ENCODE measurements around the gene UCK1. TPM values are rescaled to one million over a fixed set of nuclear protein-coding genes. Genes with fewer than 3 reads are reported as not detected.

The UCK1 gene
- total RNA-seq (2014; rRNA removed; shearing (Covaris generic); ENCODE audit: low replicate concordance) = 30.8 and 36.5 TPM in 2 replicates

- peak; percentile 64 for DNase-seq (ENCODE audit: low read depth)
- in situ Hi-C loops (cut with HindIII; ENCODE audit: low pct_unique_long_range_greater_than_20kb, low sequenced_read_pairs) = no loop called here
These were observed at the start of gene UCK1 for GRCh38 chr9:131530920-131531832. UCK1 (minus strand) TSS chr9:131531263; CDS start chr9:131531174, 89 bp downstream.

DNA sequence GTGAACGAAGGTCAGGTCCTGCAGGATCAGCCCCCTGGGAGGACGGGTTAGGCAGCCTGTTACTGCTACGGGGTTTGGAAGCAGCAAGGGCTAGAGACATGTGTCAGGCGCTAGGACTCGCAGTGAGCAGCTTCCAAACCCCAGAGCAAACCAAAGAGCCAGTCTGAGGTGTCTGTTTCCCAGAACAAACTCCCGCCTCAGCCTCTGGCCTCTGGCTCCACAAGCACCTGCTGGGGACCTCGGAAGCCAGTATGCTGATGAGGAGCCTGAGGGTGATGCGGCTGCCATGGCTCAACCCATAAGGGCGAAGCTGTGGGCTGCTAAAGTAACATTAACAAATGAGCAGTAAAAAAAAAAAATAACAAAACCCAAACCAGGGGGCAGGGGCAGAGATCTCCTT is 49.3 kb upstream of the UCK1 start:
- no peak for DNase-seq (ENCODE audit: low read depth)
- in situ Hi-C loops (cut with HindIII; ENCODE audit: low pct_unique_long_range_greater_than_20kb, low sequenced_read_pairs) = no loop called here

DNA sequence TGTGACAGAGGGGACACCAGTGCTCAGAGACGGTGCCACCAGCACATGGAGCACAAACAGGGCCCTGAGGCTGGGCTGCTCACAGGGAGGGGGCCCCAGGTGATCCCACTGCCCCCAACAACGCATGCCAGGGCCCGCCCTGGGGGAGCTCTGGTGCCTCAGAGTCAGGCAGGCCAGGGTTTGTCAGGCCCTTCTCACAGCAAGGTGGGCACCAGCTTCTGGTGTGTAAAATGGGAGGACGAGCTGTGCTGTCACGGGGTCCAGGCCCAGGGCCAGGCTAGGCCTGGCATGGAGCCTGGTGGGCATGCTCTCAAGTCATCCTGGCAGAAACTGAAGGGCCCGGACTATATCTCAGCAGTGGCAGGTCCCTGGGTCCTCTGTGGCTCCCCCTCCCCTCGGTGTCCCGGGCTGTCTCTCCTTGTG is 48.7 kb upstream of the UCK1 start:
- in situ Hi-C loops (cut with HindIII; ENCODE audit: low pct_unique_long_range_greater_than_20kb, low sequenced_read_pairs) = no loop called here
- no peak for DNase-seq (ENCODE audit: low read depth)

- DNase-seq (ENCODE audit: low read depth) = no peak
- in situ Hi-C loops (cut with HindIII; ENCODE audit: low pct_unique_long_range_greater_than_20kb, low sequenced_read_pairs) = no loop called here
These were observed 47.9 kb upstream of the UCK1 start for GRCh38 chr9:131578731-131579504.

GRCh38 chr9:131578021-131578420 is 47.0 kb upstream of the UCK1 start:
- in situ Hi-C loops (cut with HindIII; ENCODE audit: low pct_unique_long_range_greater_than_20kb, low sequenced_read_pairs) = no loop called here
- no peak for DNase-seq (ENCODE audit: low read depth)

DNA sequence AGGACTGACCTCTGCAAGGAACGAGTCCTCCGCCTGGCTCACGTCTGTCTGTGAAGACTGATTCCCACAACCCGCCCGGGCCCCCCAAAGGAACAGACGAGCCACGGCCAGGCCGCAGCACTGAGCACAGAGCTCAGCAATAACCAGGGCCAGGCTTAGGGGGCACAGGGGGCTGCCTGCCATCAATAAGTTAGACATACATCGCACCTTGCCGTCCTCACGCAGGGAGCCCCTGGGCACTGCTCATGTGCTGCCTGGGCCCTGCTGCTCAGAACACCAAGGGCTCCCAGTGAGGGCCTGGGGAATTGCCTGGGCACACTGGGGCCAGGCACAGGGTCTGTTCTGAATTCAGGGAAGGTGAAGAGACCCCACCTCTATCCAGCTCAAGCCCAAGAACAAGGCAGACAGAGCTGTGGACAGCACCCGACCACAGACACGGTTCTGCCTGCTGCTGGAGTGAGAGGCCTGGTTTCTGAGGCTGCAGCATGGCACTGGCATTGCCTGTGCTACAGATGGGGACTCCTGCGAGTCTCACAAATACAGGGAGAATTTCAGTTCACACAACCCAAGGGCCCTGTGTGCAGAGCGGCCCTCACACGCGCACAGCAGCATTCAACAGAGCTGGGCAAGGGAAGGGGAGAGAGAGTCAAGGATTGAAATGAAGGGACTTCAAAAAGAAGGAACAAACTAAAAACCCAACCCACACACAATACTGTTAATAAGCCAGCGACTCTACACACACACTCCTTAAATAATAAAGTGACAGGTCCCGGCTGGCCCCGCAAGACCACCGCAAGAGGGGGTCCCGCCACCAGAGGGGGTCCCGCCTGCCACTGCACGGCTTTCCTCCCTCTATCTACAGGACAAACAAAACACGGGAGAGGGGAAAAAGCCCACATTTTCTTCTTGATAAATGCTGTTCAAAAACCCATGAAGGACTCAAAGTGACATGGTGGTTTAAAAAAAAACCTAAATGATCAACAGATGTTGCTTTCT is 46.2 kb upstream of the UCK1 start:
- in situ Hi-C loops (cut with HindIII; ENCODE audit: low pct_unique_long_range_greater_than_20kb, low sequenced_read_pairs) = no loop called here
- DNase-seq (ENCODE audit: low read depth) = no peak

GRCh38 chr9:131575946-131576853 is 45.1 kb upstream of the UCK1 start:
- in situ Hi-C loops (cut with HindIII; ENCODE audit: low pct_unique_long_range_greater_than_20kb, low sequenced_read_pairs) = no loop called here

GRCh38 chr9:131574730-131575640 is 43.9 kb upstream of the UCK1 start:
- DNase-seq (ENCODE audit: low read depth) = no peak
- in situ Hi-C loops (cut with HindIII; ENCODE audit: low pct_unique_long_range_greater_than_20kb, low sequenced_read_pairs) = no loop called here

More at GRCh38 chr9:131575946-131576853, 45.1 kb upstream of the UCK1 start:
- no peak for DNase-seq (ENCODE audit: low read depth)

DNA sequence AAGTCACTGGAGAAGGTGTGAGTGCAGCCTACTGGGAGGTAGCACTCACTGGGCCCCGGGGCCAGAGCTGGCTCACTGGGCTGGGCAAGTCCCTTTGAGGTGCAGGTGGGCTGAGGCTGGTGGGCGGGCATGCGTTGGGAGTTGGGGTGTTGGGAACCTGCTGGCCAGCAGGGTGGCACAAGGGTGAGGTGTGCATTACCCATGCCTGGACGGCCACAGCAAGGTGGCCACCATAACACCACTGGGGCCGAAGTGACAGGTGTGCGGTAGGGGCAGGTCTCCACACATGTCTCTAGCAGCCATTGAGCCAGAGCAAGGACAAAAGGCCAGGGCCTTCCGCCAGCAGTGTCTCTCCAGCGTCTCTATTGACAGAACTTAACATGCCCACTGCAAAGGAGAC is 36.8 kb upstream of the UCK1 start:
- in situ Hi-C loops (cut with HindIII; ENCODE audit: low pct_unique_long_range_greater_than_20kb, low sequenced_read_pairs) = no loop called here
- DNase-seq (ENCODE audit: low read depth) = no peak

DNA sequence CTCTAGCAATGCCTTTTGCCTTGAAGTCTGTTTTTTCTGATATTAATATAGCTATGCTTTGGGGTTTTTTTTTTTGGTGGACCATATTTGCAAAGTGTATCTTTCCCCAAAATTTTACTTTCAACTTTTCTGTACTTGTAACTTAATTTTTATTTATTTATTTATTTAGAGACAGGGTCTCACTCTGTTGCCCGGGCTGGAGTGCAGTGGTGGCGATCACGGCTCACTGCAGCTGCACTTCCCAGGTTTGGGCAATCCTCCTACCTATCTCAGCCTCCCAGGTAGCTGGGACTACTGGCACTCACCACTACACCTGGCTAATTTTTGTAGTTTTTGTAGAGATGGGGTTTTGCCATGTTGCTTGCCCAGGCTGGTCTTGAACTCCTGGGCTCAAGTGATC is 35.1 kb upstream of the UCK1 start:
- in situ Hi-C loops (cut with HindIII; ENCODE audit: low pct_unique_long_range_greater_than_20kb, low sequenced_read_pairs) = no loop called here
- no peak for DNase-seq (ENCODE audit: low read depth)

DNA sequence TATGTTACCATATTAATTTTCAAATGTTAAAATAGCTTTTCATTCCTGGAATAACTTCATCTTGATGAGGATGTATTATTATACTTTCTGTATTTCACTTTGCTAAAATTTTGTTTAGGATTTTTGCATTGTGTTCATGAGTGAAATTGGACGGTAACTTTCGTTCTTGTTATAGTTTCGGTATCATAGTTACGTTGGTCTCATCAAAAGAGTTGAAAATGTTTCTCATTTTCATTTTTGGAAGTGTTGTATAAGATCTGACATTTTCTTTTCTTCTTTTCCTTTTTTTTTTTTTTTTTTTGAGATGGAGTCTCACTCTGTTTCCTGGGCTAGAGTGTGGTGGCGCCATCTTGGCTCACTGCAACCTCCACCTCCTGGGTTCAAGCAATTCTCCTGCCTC is 34.3 kb upstream of the UCK1 start:
- DNase-seq (ENCODE audit: low read depth) = no peak
- in situ Hi-C loops (cut with HindIII; ENCODE audit: low pct_unique_long_range_greater_than_20kb, low sequenced_read_pairs) = no loop called here

DNA sequence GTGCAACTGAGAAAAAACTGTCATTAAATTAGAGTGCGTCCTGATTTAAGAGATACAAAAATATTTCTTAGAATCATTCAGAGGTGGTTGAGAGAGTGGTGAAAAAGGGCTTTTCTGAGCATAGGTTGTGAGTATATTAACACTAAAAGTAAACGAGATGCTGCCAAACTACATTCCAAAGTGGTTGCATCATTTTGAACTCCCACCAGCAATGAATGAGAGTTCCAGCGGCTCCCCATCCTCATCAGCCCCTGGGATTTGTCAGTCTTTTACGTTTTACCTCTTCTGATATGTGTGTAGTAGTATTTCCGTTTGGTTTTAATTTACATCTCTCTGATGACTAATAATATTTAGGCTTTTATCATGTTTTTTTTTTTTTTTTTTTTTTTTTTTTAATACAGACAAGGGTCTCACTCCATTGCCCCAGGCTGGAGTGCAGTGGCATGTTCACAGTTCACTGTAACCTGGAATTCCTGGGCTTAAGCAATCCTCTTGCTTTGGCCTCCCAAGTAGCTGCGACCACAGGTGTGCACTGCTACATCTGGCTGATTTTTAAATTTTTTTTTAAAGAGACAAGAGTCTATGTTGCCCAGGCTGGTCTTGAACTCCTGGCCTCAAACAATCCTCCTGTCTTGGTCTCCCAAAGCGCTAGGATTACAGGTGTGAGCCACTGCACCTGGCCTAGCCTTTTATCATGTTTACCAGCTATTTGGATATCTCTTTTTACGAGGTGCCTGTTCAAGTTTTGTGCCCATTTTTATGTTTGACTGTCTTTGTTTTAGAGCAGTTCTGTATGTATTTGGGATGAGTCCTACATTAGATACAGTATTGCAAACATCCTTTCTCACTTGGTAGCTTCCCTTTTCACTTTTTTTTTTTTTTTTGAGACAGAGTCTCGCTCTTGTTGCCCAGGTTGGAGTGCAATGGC is 31.2 kb upstream of the UCK1 start:
- DNase-seq (ENCODE audit: low read depth) = no peak
- in situ Hi-C loops (cut with HindIII; ENCODE audit: low pct_unique_long_range_greater_than_20kb, low sequenced_read_pairs) = no loop called here

DNA sequence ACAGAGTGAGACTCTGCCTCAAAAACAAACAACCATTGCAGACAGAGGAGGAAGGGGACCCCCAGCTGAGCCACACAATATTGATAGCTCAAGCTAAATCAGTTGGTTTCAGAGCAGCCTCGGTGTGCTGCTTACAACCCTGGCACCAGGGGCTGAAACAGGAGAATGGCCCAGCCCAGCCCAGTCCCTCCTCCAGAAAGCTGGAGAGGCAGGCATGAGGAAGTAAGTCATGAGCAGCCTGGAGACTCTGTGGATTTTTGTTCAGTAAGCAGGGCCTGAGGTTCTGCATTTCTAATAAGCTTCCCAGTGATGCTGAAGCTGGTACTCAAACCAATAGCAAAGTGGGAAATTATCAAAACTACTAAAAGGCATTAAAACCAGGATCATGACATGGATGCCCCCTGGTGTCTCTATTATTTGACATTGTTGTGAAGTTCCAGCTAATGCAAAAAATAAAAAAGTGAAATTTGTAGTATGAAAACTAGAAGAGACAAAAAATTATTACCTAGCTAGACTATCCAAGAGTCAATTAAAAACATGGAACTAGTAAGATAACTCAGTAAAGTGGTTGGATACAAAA is 28.4 kb upstream of the UCK1 start:
- in situ Hi-C loops (cut with HindIII; ENCODE audit: low pct_unique_long_range_greater_than_20kb, low sequenced_read_pairs) = no loop called here
- DNase-seq (ENCODE audit: low read depth) = no peak

- no peak for DNase-seq (ENCODE audit: low read depth)
These were observed 26.9 kb upstream of the UCK1 start for GRCh38 chr9:131557855-131558548.

More at GRCh38 chr9:131557855-131558548, 26.9 kb upstream of the UCK1 start:
- in situ Hi-C loops (cut with HindIII; ENCODE audit: low pct_unique_long_range_greater_than_20kb, low sequenced_read_pairs) = no loop called here
